ENCODE measurements around the gene TMEM88. TPM values are rescaled to one million over a fixed set of nuclear protein-coding genes. Genes with fewer than 3 reads are reported as not detected.

The TMEM88 gene
- total and polyA plus RNA-seq, 4 donors, result 6.3 to 19.6 (median 11.3) TPM

DNA sequence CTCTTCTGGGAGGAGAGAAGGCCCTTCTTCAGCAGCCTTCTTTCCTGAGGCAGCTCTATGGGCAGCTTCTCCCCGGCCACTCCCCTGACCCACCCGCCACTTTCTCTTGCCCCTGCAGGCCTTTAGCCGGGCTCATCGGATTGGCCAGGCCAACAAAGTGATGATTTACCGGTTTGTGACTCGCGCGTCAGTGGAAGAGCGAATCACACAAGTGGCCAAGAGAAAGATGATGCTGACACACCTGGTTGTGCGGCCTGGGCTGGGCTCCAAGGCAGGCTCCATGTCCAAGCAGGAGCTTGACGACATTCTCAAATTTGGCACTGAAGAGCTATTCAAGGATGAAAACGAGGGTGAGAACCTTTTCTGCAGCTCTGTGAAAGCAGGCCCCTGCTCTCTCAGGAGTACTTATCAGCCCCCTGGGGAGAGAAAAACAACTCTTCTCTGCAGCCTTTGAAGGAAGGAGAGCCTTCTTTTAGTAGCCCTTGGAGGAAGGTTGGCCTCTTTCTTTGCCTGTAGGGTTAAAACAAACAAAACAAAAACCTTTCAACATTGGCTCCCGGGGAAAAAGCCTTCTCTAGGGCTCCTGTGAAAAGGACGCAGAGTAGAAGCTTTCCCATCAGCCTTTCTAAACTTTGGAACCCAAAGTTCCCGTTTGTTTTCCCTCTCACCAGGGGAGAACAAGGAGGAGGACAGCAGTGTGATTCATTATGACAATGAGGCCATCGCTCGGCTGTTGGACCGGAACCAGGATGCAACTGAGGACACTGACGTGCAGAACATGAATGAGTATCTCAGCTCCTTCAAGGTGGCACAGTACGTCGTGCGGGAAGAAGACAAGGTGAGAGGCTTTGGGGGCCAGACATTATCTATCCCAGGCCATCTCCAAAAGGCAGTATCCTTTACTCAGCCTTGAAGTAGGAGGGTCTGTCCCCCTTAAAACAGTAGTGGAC lies 48.6 kb downstream of the TMEM88 start:
- DNase-seq, result no peak
- 83 to 88% methylated on average over 22 of the region's 22 CpGs for WGBS, 2 donors
- H3K4me1 ChIP-seq (ENCODE audit: control insufficient read depth in 5 of 5, insufficient read depth in 5 of 5, low read length in 5 of 5), result no peaks in the 10 kb centered on the region
- H3K27ac ChIP-seq (ENCODE audit: low read depth in 1 of 2, low read length in 1 of 2), result no peak overlapping the region
- H3K36me3 ChIP-seq (ENCODE audit: control insufficient read depth in 4 of 4, insufficient read depth in 4 of 4, low read length in 4 of 4), result peaks cover 10 to 85% (median 81%) of the 10 kb centered on the region in 4 donors
- TF ChIP-seq, protein P1, sequence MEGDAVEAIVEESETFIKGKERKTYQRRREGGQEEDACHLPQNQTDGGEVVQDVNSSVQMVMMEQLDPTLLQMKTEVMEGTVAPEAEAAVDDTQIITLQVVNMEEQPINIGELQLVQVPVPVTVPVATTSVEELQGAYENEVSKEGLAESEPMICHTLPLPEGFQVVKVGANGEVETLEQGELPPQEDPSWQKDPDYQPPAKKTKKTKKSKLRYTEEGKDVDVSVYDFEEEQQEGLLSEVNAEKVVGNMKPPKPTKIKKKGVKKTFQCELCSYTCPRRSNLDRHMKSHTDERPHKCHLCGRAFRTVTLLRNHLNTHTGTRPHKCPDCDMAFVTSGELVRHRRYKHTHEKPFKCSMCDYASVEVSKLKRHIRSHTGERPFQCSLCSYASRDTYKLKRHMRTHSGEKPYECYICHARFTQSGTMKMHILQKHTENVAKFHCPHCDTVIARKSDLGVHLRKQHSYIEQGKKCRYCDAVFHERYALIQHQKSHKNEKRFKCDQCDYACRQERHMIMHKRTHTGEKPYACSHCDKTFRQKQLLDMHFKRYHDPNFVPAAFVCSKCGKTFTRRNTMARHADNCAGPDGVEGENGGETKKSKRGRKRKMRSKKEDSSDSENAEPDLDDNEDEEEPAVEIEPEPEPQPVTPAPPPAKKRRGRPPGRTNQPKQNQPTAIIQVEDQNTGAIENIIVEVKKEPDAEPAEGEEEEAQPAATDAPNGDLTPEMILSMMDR (IDR thresholded peaks at IDR 0.05; ENCODE audit: control extremely low read depth, extremely low read depth), result no peak
- no peaks in the 10 kb centered on the region for H3K9me3 ChIP-seq (ENCODE audit: control insufficient read depth in 4 of 4, insufficient read depth in 3 of 4, low read length in 3 of 4)
- no peaks in the 10 kb centered on the region for H3K27me3 ChIP-seq (ENCODE audit: control insufficient read depth in 3 of 3, insufficient read depth in 3 of 3, low read length in 2 of 3)
- no peak for ATAC-seq (ENCODE audit: insufficient read depth, low FRiP score)
- H3K4me3 ChIP-seq, result no peak overlapping the region
- no peak overlapping the region for H3K9ac ChIP-seq (ENCODE audit: insufficient read depth in 1 of 2, low read length in 2 of 2)

Other genes starting within 250 kb of the TMEM88 start
- 10 to 100 TPM; 29.0 to 29.5 TPM for gene FXR2, start 240.2 kb upstream of the TMEM88 start, total RNA-seq
- 10 to 100 TPM; 30.6 to 31.1 TPM for gene FXR2, start 240.2 kb upstream of the TMEM88 start, polyA plus RNA-seq
- 10 to 100 TPM; 50.7 to 86.4 TPM for gene SAT2, start 227.2 kb upstream of the TMEM88 start, total RNA-seq
- 100 to 1,000 TPM in 1 of 2 donors, 10 to 100 TPM in 1; 92.7 to 168 TPM for gene SAT2, start 227.2 kb upstream of the TMEM88 start, polyA plus RNA-seq
- under 1 TPM; 0.28 to 0.63 TPM for gene SHBG, start 224.9 kb upstream of the TMEM88 start, total RNA-seq
- under 1 TPM; 0.16 to 0.57 TPM for gene SHBG, start 224.9 kb upstream of the TMEM88 start, polyA plus RNA-seq
- gene ATP1B2, start 204.1 kb upstream of the TMEM88 start, total RNA-seq, result 10 to 100 TPM in 1 of 2 donors, 1 to 10 TPM in 1; 1.1 to 16.0 TPM
- gene ATP1B2, start 204.1 kb upstream of the TMEM88 start, polyA plus RNA-seq, result under 1 TPM; 0.31 to 0.61 TPM
- 10 to 100 TPM; 29.4 to 57.0 TPM for gene TP53, start 167.6 kb upstream of the TMEM88 start, total RNA-seq
- gene TP53, start 167.6 kb upstream of the TMEM88 start, polyA plus RNA-seq, result 10 to 100 TPM; 22.3 to 25.6 TPM
- 10 to 100 TPM; 10.5 to 17.3 TPM for gene WRAP53, start 166.6 kb upstream of the TMEM88 start, total RNA-seq
- 10 to 100 TPM in 1 of 2 donors, 1 to 10 TPM in 1; 9.6 to 12.5 TPM for gene WRAP53, start 166.6 kb upstream of the TMEM88 start, polyA plus RNA-seq
- gene EFNB3, start 149.9 kb upstream of the TMEM88 start, total RNA-seq, result 1 to 10 TPM; 4.1 to 4.9 TPM
- gene EFNB3, start 149.9 kb upstream of the TMEM88 start, polyA plus RNA-seq, result under 1 TPM; 0.87 TPM
- 10 to 100 TPM; 12.5 to 14.0 TPM for gene DNAH2, start 137.3 kb upstream of the TMEM88 start, total RNA-seq
- 1 to 10 TPM; 1.5 to 2.7 TPM for gene DNAH2, start 137.3 kb upstream of the TMEM88 start, polyA plus RNA-seq
- 10 to 100 TPM; 21.0 to 52.9 TPM for gene KDM6B, start 20.8 kb upstream of the TMEM88 start, total RNA-seq
- 10 to 100 TPM; 30.2 to 38.9 TPM for gene KDM6B, start 20.8 kb upstream of the TMEM88 start, polyA plus RNA-seq
- 10 to 100 TPM; 58.2 to 85.3 TPM for gene NAA38, start 2.5 kb downstream of the TMEM88 start, total RNA-seq
- 100 to 1,000 TPM; 120 to 239 TPM for gene NAA38, start 2.5 kb downstream of the TMEM88 start, polyA plus RNA-seq
- 10 to 100 TPM; 17.9 to 21.6 TPM for gene CYB5D1, start 2.9 kb downstream of the TMEM88 start, total RNA-seq
- gene CYB5D1, start 2.9 kb downstream of the TMEM88 start, polyA plus RNA-seq, result 10 to 100 TPM in 1 of 2 donors, 1 to 10 TPM in 1; 5.5 to 10.1 TPM
- gene CHD3, start 33.7 kb downstream of the TMEM88 start, total RNA-seq, result 100 to 1,000 TPM in 1 of 2 donors, 10 to 100 TPM in 1; 83.0 to 112 TPM
- 10 to 100 TPM; 60.9 to 69.9 TPM for gene CHD3, start 33.7 kb downstream of the TMEM88 start, polyA plus RNA-seq
- 1 to 10 TPM; 5.4 to 8.0 TPM for gene RNF227, start 61.2 kb downstream of the TMEM88 start, total RNA-seq
- gene RNF227, start 61.2 kb downstream of the TMEM88 start, polyA plus RNA-seq, result 1 to 10 TPM; 4.1 to 6.0 TPM
- 1 to 10 TPM; 1.3 to 5.8 TPM for gene KCNAB3, start 74.8 kb downstream of the TMEM88 start, total RNA-seq
- 1 to 10 TPM; 2.6 to 3.9 TPM for gene KCNAB3, start 74.8 kb downstream of the TMEM88 start, polyA plus RNA-seq
- 100 to 1,000 TPM in 1 of 2 donors, 10 to 100 TPM in 1; 58.9 to 158 TPM for gene TRAPPC1, start 76.9 kb downstream of the TMEM88 start, total RNA-seq
- 100 to 1,000 TPM; 172 to 213 TPM for gene TRAPPC1, start 76.9 kb downstream of the TMEM88 start, polyA plus RNA-seq
- 10 to 100 TPM; 60.2 to 72.0 TPM for gene CNTROB, start 77.1 kb downstream of the TMEM88 start, total RNA-seq
- 10 to 100 TPM; 42.7 to 74.1 TPM for gene CNTROB, start 77.1 kb downstream of the TMEM88 start, polyA plus RNA-seq
- gene GUCY2D, start 147.5 kb downstream of the TMEM88 start, total RNA-seq, result 1 to 10 TPM in 1 of 2 donors, under 1 TPM in 1; 0.20 to 1.8 TPM
- gene GUCY2D, start 147.5 kb downstream of the TMEM88 start, polyA plus RNA-seq, result under 1 TPM; 0.27 to 0.51 TPM
- gene ALOX15B, start 184.0 kb downstream of the TMEM88 start, total RNA-seq, result 100 to 1,000 TPM in 1 of 2 donors, 1 to 10 TPM in 1; 3.4 to 135 TPM
- gene ALOX15B, start 184.0 kb downstream of the TMEM88 start, polyA plus RNA-seq, result 10 to 100 TPM; 64.9 to 82.7 TPM
- under 1 TPM; 0.46 to 0.48 TPM for gene ALOX12B, start 232.7 kb downstream of the TMEM88 start, total RNA-seq
- under 1 TPM in 1 of 2 donors, not detected in 1; 0.06 TPM for gene ALOX12B, start 232.7 kb downstream of the TMEM88 start, polyA plus RNA-seq